GM19328 (cell line): ENCODE data around the gene SYNPO.

ENCODE experiments used
- ATAC-seq: cut with Tn5 transposase; IDR thresholded peaks from one replicate; pipeline ENCODE4 v1.9.1; 2021; ENCODE audit warnings: mild to moderate bottlenecking, moderate library complexity; ENCODE audit not compliant: unreplicated experiment

SYNPO gene

GRCh38 chr5:150606476-150606875 lies 34.0 kb upstream of the SYNPO start:
- ATAC-seq = no peak

DNA sequence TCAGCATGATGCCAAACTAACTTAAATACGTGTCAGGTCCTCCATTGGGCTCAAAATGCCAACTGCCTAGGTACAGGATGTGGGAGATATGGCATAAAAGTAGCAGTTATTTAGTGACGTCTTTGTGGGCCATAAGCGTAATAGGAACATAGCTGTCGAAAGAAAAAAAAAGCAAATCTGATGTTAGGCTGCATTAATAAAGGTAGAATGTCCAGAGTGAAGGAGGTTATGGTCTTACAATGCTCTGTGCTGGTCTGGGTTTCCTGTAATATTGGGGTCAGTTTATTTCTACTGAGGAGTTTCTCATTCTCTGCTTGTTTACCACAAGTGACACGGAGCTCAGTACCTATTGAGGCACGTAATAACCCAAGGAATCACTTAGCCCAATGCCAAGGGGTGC lies 33.4 kb upstream of the SYNPO start:
- no peak for ATAC-seq

GRCh38 chr5:150607991-150608390 lies 32.5 kb upstream of the SYNPO start:
- ATAC-seq = no peak

DNA sequence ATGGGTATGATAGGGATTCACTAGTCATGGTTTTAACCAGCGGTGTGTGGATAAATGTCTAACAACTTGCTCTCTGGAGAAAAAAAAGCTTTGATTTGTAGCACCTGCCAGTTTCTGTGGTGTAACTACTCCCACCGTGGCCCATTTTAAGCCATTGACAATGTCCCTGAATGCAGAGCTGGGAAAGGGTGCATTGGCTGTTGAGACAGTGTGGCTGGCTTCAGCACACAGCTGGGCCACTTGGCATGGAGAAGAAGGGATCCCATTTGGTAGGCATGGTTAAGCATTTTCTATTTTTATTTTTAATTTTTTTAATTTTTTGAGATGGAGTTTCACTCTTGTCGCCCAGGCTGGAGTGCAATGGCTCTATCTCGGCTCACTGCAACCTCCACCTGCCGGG lies 31.5 kb upstream of the SYNPO start:
- ATAC-seq = no peak

DNA sequence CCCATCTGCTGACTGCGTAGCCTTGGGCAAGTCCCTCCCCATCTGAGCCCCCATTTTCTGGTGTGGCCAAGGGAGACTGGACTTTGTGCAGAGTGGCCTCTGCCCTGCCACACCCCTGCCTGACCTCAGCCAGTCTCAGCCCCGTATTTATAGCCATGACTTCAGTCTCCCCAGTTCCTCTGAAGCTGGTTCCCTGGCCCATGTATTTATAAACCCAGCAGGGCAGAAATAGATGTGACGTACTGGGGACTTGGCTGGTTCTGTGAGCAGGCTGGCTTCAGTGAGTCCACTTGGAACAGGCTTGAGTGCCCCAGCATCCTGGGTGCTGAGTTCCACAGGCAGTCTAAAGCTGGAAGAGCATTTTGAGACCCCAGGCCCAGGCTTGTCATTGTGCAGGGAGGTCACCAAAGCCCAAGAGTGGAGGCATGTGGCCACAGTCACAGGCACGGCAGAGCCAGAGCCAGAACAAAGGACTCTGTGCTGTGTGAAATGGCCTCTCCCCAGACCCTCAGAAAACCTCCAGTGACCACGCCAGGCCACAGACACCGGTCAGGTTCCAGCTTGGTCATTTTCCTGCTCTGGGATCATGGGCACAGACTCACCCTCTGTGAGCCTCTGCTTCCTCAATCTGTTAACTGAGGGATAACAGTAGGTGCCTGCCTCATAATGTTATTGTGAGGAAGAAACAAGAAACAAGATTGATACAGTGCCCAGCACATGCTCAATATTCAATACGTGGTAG lies 30.4 kb upstream of the SYNPO start:
- no peak for ATAC-seq

- no peak for ATAC-seq
Observed at GRCh38 chr5:150611026-150611425, 29.4 kb upstream of the SYNPO start.

GRCh38 chr5:150612405-150612804 lies 28.1 kb upstream of the SYNPO start:
- ATAC-seq = no peak

DNA sequence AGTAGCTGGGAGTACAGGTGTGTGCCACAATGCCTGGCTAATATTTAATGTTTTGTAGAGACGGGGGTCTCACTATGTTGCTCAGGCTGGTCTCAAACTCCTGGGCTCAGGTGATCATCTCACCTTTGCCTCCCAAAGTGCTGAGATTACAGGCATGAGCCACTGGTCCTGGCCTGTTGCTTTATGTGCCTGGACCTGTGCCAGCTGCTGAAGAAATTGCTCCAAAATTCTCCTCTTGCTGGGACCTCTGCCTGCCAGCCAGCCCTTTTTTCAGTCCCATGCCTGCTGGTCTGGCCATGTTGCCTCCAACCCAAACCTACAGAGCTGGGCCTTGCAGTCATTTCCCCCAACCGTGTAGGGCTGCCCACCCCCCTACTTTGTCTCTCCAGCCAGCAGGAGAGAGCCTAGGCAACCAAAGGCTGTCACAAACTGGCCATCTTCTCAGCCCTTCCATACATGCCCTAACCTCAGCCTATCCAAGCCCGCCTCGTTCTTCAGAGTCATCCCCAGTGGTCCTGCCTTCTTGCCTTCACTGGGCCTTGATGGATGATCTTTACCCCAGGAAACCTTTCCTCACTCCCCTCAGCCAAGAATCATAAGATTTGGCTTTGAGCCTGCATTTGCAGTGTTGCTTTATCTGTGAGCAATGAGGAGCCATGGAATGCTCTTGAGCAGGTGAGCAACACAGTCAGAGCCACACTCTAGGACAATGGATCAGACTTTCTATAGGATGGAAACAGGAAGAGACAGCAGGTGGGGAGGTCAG lies 27.4 kb upstream of the SYNPO start:
- no peak for ATAC-seq

GRCh38 chr5:150613991-150614660 lies 26.3 kb upstream of the SYNPO start:
- ATAC-seq = no peak

GRCh38 chr5:150614661-150615060 lies 25.8 kb upstream of the SYNPO start:
- no peak for ATAC-seq

DNA sequence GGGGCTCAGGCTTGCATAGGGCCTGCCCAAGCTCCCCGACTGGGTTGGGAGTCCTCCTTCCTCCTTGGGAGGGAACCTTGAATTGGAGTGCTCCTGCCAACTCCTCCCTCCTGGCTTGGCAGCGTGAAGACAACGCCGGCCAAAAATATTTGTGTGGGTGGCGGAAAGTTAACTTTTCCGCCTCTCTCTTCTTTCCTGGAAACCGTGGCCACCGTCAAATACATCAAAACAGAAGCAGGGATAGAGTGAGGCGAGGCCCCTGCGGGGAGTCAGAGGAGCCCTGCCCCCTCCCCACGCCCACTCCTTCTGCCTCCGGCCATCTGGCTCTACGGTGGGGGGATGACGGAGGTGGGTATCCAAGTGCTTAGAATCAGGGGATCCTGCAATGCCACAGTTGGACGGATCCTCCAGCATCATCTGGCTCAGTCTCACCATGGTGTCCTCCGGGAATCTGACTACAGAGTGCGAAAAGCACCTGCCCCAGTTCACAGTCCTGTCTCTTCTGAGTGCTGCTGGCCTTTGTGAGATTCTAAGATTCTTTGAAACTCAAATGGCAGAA lies 25.2 kb upstream of the SYNPO start:
- no peak for ATAC-seq

DNA sequence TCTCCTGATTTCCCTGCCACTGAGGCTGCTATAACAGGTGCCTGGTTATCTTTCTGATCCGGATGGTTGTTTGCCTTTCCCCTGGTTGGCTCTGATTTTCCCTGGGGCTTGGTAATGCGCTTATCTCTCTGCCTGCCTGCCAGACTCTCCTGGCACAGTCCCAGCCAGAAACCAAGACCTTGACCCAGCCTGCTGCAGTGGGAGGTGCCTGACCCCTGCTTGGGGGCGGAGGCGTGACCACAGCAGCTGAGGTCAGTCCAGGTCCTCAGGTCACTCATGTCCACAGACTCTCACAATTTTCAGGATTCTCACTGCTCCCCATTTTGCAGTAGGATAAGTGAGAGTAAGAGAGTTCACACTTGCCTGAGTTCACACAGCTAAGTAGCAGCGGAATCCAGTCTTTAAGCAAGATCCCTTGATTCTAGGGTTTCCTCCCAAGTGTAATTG lies 24.4 kb upstream of the SYNPO start:
- ATAC-seq = no peak

- ATAC-seq = no peak
Observed at GRCh38 chr5:150616506-150616905, 24.0 kb upstream of the SYNPO start.

DNA sequence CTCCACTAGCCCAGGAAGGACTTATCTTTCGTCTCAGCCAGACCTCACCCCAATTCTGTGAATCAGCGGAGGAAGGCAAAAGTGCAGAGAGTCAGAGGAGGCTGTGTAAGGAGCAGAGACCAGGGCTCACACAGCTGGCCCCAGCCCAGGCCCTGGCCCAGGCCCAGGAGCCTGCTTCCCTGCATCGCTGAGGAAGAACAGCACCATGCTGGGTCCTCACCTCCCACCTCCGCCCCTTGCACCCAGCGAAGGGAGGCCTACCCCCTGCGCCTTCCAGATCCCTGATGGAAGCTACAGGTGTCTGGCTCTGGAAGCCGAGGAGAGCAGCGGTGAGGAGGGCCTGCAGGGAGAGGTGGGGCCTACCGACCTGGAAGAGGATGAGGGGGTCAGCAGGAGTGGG lies 22.3 kb upstream of the SYNPO start:
- ATAC-seq = no peak

DNA sequence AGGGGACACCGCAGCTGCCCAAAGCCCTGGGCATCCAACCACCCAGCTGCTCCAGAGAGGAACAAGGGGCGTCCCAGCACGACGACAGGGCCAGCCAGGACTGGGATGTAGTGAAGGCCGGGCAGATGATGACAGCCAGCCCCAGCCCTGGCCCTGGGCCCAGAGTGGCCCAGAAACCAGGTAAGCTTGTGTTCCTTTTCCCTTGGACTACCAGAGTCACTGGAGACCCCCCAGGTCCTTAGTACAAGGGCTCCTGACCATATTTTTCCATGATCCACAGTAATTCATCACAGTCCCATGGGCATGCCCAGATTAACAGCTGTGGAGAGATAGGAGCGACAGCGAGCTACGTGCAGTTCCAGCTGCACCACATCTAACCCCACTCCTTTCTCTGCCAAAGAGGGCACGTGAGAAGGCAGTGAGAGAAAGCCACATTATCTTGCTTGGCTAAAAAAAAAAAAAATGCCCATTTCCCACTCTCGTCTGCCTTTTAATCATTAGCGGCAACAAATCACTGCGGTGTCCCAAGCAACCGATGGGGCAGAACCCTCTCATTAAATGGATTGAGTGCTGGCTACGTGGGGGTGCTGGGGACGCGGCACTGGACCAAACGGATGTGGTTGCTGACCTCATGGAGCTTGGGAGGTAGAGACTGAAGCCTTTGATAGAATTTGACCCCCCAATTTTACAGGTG lies 21.7 kb upstream of the SYNPO start:
- ATAC-seq = no peak

- ATAC-seq = no peak
Observed at GRCh38 chr5:150619359-150620230, 20.9 kb upstream of the SYNPO start.

- ATAC-seq = no peak
Observed at GRCh38 chr5:150621301-150621700, 19.2 kb upstream of the SYNPO start.

DNA sequence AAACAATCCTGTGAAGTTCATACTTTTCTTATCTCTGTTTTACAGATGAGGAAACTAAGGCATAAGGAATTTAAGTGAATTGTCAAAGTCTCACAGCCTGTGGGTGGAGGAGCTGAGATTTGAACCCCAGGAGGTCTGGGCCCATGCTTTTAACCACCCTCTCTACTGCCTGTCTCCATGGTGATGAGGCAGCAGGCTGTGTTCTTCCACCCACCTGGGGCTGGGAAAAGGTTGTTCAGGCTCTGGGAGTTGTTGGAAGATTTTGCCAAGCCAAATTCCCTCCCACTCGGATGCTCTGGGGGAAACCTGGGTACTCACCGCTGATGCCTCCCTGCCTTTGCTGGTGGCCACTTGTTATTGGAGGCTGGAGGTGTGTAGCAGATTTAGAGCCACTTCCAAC lies 18.3 kb upstream of the SYNPO start:
- no peak for ATAC-seq

GRCh38 chr5:150623152-150623877 lies 17.1 kb upstream of the SYNPO start:
- ATAC-seq = no peak
